SKM-1 treated with dmso at 0.1 percent for 144 hours (cell line): Measurements from ENCODE around the gene CCNY.
A peak's percentile ranks its signal among the peaks of the same experiment; 100 is the strongest.

Source experiments
- DNase-seq: peaks from one replicate; lab custom pipeline; 2025; ENCODE audit not compliant: unreplicated experiment; lab: John Stamatoyannopoulos, UW

The CCNY gene

DNA sequence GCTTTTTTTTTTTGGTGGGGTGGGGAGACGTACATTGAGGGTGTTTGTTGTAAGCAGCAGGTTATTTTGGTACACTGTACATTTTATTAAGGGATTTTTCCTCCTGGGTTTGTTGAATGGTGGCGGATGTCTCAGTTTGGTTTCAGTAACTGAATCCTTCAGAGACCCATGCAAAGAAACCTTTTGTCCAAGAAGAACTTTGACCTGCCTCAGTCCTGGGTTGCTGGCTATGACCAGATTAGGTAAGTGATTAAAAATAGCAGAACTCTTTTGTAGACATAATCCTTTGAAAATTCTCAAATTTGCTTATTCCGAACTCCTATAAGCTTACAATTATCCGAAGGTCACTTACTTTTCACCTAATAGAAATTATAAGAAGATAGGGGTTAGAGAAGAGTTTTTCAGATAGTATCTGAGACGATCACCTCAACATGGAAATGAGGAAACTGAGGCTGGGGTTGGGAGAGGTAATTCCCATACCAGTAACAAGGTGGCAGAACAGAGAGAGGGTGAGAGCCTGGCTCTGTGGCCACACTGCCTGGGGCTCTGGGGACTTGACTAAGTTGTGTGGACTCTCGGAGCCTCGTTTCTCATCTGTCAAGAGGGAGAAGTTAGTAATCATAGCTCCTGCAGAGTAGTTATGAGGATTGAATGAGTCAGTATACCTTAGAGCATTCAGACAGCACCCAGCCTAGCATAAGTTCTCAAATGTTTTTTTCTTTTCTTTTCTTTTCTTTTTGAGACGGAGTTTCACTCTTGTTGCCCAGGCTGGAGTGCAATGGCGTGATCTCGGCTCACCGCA lies 87.4 kb downstream of the CCNY start:
- no peak for DNase-seq

- no peak for DNase-seq
Observed at GRCh38 chr10:35424680-35425285, 88.5 kb downstream of the CCNY start.

DNA sequence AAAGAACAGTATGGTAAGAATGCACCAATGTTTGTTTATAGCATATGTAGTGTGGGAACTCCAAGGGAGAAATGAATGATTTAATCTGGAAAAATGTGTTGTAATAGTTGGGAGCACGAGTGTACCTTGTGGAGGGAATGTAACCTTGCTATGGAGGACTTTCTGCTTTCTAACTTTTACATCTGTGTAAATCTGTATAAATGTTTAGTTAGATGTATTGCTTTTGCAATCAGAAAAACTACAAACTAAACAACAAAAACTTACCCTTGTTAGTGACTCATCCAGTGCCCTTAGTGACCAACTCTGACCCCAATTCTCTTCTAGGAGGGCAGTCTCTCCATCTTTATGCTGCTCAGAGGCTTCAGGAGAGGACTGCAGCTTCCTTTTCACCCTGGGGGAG lies 89.3 kb downstream of the CCNY start:
- no peak for DNase-seq

DNA sequence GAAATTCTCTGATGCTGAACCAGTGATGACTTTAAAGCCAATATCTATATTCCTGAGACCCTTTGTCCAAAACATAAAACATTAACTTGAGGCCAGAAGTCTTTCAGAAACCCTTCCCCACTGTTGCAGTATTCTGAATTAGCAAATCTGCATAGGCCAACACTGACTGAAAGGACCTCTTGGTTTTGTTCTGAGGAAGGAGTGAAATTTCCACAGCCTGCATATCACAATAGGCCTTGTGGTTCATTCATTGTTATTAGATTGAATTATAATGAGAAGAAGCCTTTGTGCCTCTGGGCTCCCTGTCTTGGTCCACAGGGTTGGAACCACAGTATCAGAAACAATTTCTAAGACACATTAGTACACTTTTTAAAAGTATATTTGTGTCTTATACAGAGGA lies 90.3 kb downstream of the CCNY start:
- no peak for DNase-seq

GRCh38 chr10:35427543-35427942 lies 91.2 kb downstream of the CCNY start:
- DNase-seq, result no peak

GRCh38 chr10:35428521-35428920 lies 92.2 kb downstream of the CCNY start:
- no peak for DNase-seq

DNA sequence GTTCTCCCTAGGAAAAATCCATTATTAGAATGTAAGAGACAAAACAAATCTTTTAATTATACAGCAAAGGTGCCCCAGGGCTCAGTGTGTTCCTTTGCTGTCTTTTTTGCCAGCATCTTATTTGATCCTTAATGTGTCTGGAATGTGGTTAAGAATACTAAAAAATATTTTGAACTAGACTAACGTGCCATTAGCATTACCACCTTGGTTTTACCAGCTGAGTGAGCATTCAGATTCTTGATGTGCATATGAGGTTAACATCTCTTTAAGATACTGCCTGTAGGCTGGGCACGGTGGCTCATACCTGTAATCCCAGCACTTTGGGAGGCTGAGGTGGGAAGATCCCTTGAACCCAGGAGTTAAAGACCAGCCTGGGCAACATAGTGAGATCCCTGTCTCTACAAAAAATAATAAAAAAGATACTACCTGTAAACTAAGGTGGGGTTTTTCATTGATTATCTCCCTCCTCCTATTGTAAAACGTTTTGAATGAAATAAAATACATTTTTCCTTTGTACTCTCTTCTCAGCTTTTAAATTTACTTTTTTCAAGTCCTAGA lies 96.6 kb downstream of the CCNY start:
- no peak for DNase-seq

GRCh38 chr10:35433851-35434426 lies 97.6 kb downstream of the CCNY start:
- DNase-seq, result no peak

GRCh38 chr10:35434533-35434932 lies 98.2 kb downstream of the CCNY start:
- DNase-seq, result no peak

DNA sequence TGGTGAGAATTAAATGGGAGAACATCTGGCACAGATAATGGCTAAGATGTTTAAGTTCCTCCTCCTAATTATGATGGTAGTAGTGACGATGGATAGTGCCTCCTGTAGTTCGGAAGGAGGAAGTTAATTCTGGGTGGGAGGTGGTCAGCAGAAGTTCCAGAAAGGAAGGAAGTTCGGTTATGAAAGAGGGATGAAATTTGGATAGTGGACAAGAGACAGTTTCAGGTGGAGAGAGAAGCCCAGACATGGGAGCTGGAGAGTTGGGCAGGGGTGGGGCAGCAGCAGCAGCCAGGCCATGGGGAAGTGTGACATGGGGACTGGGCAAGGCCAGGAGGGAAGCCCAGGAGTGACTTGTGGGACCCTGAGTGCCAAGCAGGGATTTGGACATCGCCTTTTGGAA lies 99.5 kb downstream of the CCNY start:
- peak; percentile 40 for DNase-seq

GRCh38 chr10:35437829-35438228 lies 101.5 kb downstream of the CCNY start:
- DNase-seq, result no peak

- DNase-seq, result no peak
Observed at GRCh38 chr10:35438718-35439571, 102.6 kb downstream of the CCNY start.

DNA sequence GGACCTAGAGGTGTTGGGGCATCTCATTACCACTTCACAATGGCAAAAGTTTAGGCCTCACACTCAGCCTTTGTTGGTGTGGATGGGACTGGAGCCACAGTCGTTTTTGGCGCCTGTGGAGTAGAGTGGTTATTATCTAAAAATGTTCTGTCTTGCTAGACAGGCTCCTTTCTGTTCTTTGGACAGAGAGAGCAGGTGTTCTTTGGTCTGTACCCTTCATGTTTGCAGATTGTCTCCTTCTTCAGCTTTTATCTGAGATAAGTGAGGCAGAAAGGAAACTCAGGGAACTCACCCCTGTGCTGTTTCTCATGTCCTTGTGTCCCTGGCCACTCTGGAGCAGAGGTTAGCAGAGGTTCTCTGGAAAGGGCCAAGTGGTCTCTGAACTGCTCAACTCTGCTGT lies 103.7 kb downstream of the CCNY start:
- DNase-seq, result no peak

GRCh38 chr10:35442028-35442427 lies 105.7 kb downstream of the CCNY start:
- DNase-seq, result no peak

GRCh38 chr10:35442592-35442991 lies 106.3 kb downstream of the CCNY start:
- no peak for DNase-seq

- no peak for DNase-seq
Observed at GRCh38 chr10:35443858-35444257, 107.5 kb downstream of the CCNY start.

GRCh38 chr10:35445150-35445884 lies 109.0 kb downstream of the CCNY start:
- no peak for DNase-seq

DNA sequence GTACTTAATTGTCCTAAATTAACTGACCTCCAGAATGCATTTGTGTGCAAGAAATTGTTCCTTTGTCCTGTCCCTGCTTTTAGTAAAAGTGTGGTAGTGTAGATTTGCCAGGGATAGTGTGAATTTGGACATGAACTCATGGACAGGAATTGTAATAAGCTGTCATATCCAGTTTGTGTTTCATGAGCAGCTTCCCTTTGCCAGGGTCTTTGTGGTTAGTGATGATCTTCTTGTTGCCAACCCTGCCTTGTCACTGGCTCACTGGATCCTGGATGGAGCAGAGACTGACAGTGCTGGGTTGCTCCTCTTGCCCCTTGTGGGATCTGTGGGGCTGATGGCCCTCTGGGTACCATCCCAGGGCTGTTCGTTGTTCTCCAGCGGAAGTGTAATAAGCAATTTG lies 110.1 kb downstream of the CCNY start:
- DNase-seq, result no peak

GRCh38 chr10:35447693-35448407 lies 111.5 kb downstream of the CCNY start:
- DNase-seq, result no peak
